Measurements from ENCODE around the gene SLC9A9.

The SLC9A9 gene

GRCh38 chr3:143235614-143236204 lies 612.6 kb downstream of the SLC9A9 start:
- no peak for DNase-seq (ENCODE audit: low read depth in 2 of 2)

GRCh38 chr3:143234526-143234925 lies 613.7 kb downstream of the SLC9A9 start:
- DNase-seq (ENCODE audit: low read depth in 2 of 2): peak; percentile 32 to 37
- no peak for TF ChIP-seq CTCF (IDR thresholded peaks at IDR 0.05; ENCODE audit: low read depth, low read length)
- H3K4me3 ChIP-seq (replicated peaks in 1 of 2; ENCODE audit: low read depth in 2 of 2, low read length in 2 of 2): no peak overlapping the region

More at GRCh38 chr3:143235614-143236204, 612.6 kb downstream of the SLC9A9 start:
- H3K4me3 ChIP-seq (replicated peaks in 1 of 2; ENCODE audit: low read depth in 2 of 2, low read length in 2 of 2): no peak overlapping the region
- no peak for TF ChIP-seq CTCF (IDR thresholded peaks at IDR 0.05; ENCODE audit: low read depth, low read length)

- H3K4me3 ChIP-seq (replicated peaks in 1 of 2; ENCODE audit: low read depth in 2 of 2, low read length in 2 of 2): no peak overlapping the region
- no peak for DNase-seq (ENCODE audit: low read depth in 2 of 2)
- no peak for TF ChIP-seq CTCF (IDR thresholded peaks at IDR 0.05; ENCODE audit: low read depth, low read length)
These were observed 615.3 kb downstream of the SLC9A9 start for GRCh38 chr3:143232981-143233380.

DNA sequence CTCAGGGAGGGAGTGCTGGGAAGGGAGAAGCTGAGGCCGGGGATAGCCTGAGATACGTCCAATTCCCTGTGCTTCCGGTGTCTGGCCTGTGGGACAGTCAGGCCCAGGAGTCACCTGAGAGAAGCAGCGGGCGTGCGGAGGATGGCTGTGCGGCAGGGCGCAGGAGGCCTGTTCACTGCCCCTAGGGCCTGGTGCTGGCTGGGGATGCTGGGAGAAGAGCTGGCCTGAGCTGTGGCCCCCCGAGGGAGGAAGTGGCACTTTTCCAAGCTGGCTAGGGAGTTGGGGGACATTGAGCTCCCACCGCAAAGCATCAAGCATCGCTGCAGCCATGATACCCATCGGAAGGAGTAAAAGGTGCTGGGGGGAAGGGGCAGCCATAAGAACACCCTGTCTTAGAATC lies 619.9 kb downstream of the SLC9A9 start:
- H3K4me3 ChIP-seq (replicated peaks in 1 of 2; ENCODE audit: low read depth in 2 of 2, low read length in 2 of 2): no peak overlapping the region
- no peak for TF ChIP-seq CTCF (IDR thresholded peaks at IDR 0.05; ENCODE audit: low read depth, low read length)
- DNase-seq (ENCODE audit: low read depth in 2 of 2): no peak

- TF ChIP-seq CTCF (IDR thresholded peaks at IDR 0.05; ENCODE audit: low read depth, low read length): no peak
- DNase-seq (ENCODE audit: low read depth in 2 of 2): no peak
- H3K4me3 ChIP-seq (replicated peaks in 1 of 2; ENCODE audit: low read depth in 2 of 2, low read length in 2 of 2): no peak overlapping the region
These were observed 621.5 kb downstream of the SLC9A9 start for GRCh38 chr3:143226678-143227291.

DNA sequence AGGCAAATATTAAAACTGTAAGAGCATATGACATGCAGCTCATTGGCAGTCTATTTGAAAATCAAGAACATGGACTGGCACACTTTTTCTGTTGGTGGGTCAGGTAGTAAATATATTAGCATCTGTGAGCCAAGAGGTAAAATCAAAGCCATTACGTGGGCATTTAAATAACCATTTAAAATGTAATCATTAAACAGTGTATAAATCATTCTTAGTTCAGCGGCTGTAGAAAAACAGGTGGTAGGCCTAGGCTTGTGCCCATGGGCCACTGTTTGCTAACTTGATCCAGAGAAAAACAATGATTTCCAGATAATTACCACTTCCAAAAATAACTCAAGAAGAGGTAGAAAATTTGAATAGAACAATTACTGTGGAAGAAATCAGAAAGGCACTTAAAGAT lies 623.6 kb downstream of the SLC9A9 start:
- no peak for DNase-seq (ENCODE audit: low read depth in 2 of 2)
- H3K4me3 ChIP-seq (replicated peaks in 1 of 2; ENCODE audit: low read depth in 2 of 2, low read length in 2 of 2): no peak overlapping the region
- no peak for TF ChIP-seq CTCF (IDR thresholded peaks at IDR 0.05; ENCODE audit: low read depth, low read length)

DNA sequence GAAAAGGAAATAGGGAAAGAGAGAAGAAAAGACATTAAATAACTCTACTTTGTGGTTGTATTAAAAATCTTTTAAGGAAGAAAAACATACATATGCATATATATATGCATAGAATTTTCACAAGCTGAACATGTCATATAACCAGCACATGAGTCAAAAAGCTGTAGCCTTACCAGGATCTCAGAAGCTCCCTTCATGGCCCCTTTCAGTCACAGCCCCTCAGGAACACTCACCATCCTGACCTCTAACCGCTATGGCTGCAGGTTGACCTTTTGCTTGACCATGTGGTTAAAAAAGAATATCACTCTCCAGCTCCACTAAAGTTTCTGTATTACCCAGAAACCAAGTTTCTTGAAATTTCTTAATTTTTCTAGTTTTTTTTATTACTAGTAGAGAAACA lies 625.3 kb downstream of the SLC9A9 start:
- TF ChIP-seq CTCF (IDR thresholded peaks at IDR 0.05; ENCODE audit: low read depth, low read length): no peak
- no peak overlapping the region for H3K4me3 ChIP-seq (replicated peaks in 1 of 2; ENCODE audit: low read depth in 2 of 2, low read length in 2 of 2)
- no peak for DNase-seq (ENCODE audit: low read depth in 2 of 2)
